GM13976 (cell line): ENCODE measurements around the gene LRRC53.

ENCODE experiments used
- DNase-seq: peaks from one replicate; pipeline ENCODE4 v3.0.0; 2012; ENCODE audit warnings: low spot score
- CTCF ChIP-seq: IDR thresholded peaks from 2 replicates; pipeline ENCODE4 v1.5.1; 2012; ENCODE audit warnings: borderline replicate concordance, mild to moderate bottlenecking; ENCODE audit not compliant: insufficient read depth; ENCODE audit errors: extremely low read depth, missing control alignments, control extremely low read depth
- in situ Hi-C: fragments of 300-500 bp; cut with MboI; formaldehyde crosslinking; loops from one replicate; pipeline ENCODE4 v1.12.0; 2022; ENCODE audit warnings: low sequenced_read_pairs, mixed read lengths, inconsistent platforms; ENCODE audit not compliant: unreplicated experiment

The LRRC53 gene

GRCh38 chr1:74531796-74532195, 19.4 kb upstream of the LRRC53 start:
- DNase-seq: no peak
- in situ Hi-C loops: no loop called here
- TF ChIP-seq CTCF: no peak

GRCh38 chr1:74530892-74531291, 18.5 kb upstream of the LRRC53 start:
- no peak for DNase-seq
- no peak for TF ChIP-seq CTCF
- in situ Hi-C loops: no loop called here

GRCh38 chr1:74528123-74528522, 15.7 kb upstream of the LRRC53 start:
- TF ChIP-seq CTCF: no peak
- DNase-seq: no peak
- in situ Hi-C loops: no loop called here

- in situ Hi-C loops: no loop called here
- TF ChIP-seq CTCF: no peak
- no peak for DNase-seq
Measured at GRCh38 chr1:74526708-74527107, 14.3 kb upstream of the LRRC53 start.

- DNase-seq: no peak
- in situ Hi-C loops: no loop called here
- no peak for TF ChIP-seq CTCF
Measured at GRCh38 chr1:74523873-74524480, 11.6 kb upstream of the LRRC53 start.

- in situ Hi-C loops: no loop called here
- DNase-seq: no peak
- no peak for TF ChIP-seq CTCF
Measured at GRCh38 chr1:74522148-74522547, 9.7 kb upstream of the LRRC53 start.
